ENCODE results near the gene TOX3.

Gene TOX3

GRCh38 chr16:52563767-52564611 lies 17.0 kb upstream of the TOX3 start:
- no peak for DNase-seq (ENCODE audit: low spot score)

- DNase-seq (ENCODE audit: low spot score), result no peak
Observed at GRCh38 chr16:52562770-52563169, 15.8 kb upstream of the TOX3 start.

- no peak for DNase-seq (ENCODE audit: low spot score)
Observed at GRCh38 chr16:52561910-52562741, 15.2 kb upstream of the TOX3 start.

- no peak for DNase-seq (ENCODE audit: low spot score)
Observed at GRCh38 chr16:52558448-52558847, 11.5 kb upstream of the TOX3 start.

GRCh38 chr16:52557236-52557635 lies 10.3 kb upstream of the TOX3 start:
- no peak for DNase-seq (ENCODE audit: low spot score)

- DNase-seq (ENCODE audit: low spot score), result no peak
Observed at GRCh38 chr16:52556083-52556482, 9.1 kb upstream of the TOX3 start.

- DNase-seq (ENCODE audit: low spot score), result no peak
Observed at GRCh38 chr16:52555572-52555971, 8.6 kb upstream of the TOX3 start.

GRCh38 chr16:52554334-52554733 lies 7.4 kb upstream of the TOX3 start:
- DNase-seq (ENCODE audit: low spot score), result no peak

- DNase-seq (ENCODE audit: low spot score), result no peak
Observed at GRCh38 chr16:52553322-52553721, 6.4 kb upstream of the TOX3 start.

- DNase-seq (ENCODE audit: low spot score), result no peak
Observed at GRCh38 chr16:52552643-52553042, 5.7 kb upstream of the TOX3 start.

GRCh38 chr16:52549011-52549692 lies 2.2 kb upstream of the TOX3 start:
- DNase-seq (ENCODE audit: low spot score), result no peak

GRCh38 chr16:52548261-52549010 lies 1.5 kb upstream of the TOX3 start:
- no peak for DNase-seq (ENCODE audit: low spot score)

GRCh38 chr16:52547834-52548215 lies 882 bp upstream of the TOX3 start:
- no peak for DNase-seq (ENCODE audit: low spot score)

- no peak for DNase-seq (ENCODE audit: low spot score)
Observed at GRCh38 chr16:52546291-52547003, 496 bp downstream of the TOX3 start.

- DNase-seq (ENCODE audit: low spot score), result no peak
Observed at GRCh38 chr16:52545898-52546266, 1.1 kb downstream of the TOX3 start.

- peak; percentile 9 for DNase-seq (ENCODE audit: low spot score)
Observed at GRCh38 chr16:52545222-52545897, 1.6 kb downstream of the TOX3 start.

GRCh38 chr16:52544703-52545102 lies 2.2 kb downstream of the TOX3 start:
- DNase-seq (ENCODE audit: low spot score), result no peak

- no peak for DNase-seq (ENCODE audit: low spot score)
Observed at GRCh38 chr16:52543654-52544053, 3.3 kb downstream of the TOX3 start.

GRCh38 chr16:52540910-52541309 lies 6.0 kb downstream of the TOX3 start:
- DNase-seq (ENCODE audit: low spot score), result no peak

- DNase-seq (ENCODE audit: low spot score), result no peak
Observed at GRCh38 chr16:52539191-52539590, 7.8 kb downstream of the TOX3 start.

- no peak for DNase-seq (ENCODE audit: low spot score)
Observed at GRCh38 chr16:52538511-52538910, 8.4 kb downstream of the TOX3 start.
